ENCODE results near the gene TRIM60.
"Not testable (repeated sequence)": the region's sequence is repeated elsewhere in the genome, so short reads cannot be mapped to it uniquely, and the experiment has no call there.

Gene TRIM60

GRCh38 chr4:165031436-165032211 is at the start of gene TRIM60:
Gene TRIM60, plus strand, starts transcription at chr4:165031999. Its CDS starts 8,074 bp downstream, at chr4:165040073.
- DNase-seq, result no peak

GRCh38 chr4:164989471-164989870 is 42.3 kb upstream of the TRIM60 start:
- no peak for DNase-seq

DNA sequence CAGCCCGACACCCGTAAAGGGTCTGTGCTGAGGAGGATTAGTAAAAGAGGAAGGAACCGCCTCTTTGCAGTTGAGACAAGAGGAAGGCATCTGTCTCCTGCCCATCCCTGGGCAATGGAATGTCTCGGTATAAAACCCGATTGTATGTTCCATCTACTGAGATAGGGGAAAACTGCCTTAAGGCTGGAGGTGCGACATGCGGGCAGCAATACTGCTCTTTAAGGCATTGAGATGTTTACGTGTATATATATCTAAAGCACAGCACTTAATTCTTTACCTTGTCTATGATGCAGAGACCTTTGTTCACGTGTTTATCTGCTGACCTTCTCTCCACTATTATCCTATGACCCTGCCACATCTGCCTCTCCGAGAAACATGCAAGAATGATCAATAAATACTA is 41.0 kb upstream of the TRIM60 start:
- not testable (repeated sequence) for DNase-seq

GRCh38 chr4:164996123-164996522 is 35.7 kb upstream of the TRIM60 start:
- DNase-seq, result not testable (repeated sequence)

GRCh38 chr4:164997324-164997723 is 34.5 kb upstream of the TRIM60 start:
- no peak for DNase-seq

DNA sequence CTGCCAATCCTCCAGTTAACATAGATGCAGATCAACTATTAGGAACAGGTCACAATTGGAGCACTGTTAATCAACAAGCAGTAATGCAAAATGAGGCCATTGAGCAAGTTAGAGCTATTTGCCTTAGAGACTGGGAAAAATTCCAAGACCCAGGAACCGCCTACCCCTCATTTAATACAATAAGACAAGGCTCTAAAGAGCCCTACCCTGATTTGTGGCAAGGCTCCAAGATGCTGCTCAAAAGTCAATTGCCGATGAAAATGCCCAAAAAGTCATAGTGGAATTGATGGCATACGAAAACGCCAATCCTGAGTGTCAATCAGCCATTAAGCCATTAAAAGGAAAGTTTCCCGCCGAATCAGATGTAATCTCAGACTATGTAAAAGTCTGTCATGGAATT is 33.9 kb upstream of the TRIM60 start:
- DNase-seq, result no peak

DNA sequence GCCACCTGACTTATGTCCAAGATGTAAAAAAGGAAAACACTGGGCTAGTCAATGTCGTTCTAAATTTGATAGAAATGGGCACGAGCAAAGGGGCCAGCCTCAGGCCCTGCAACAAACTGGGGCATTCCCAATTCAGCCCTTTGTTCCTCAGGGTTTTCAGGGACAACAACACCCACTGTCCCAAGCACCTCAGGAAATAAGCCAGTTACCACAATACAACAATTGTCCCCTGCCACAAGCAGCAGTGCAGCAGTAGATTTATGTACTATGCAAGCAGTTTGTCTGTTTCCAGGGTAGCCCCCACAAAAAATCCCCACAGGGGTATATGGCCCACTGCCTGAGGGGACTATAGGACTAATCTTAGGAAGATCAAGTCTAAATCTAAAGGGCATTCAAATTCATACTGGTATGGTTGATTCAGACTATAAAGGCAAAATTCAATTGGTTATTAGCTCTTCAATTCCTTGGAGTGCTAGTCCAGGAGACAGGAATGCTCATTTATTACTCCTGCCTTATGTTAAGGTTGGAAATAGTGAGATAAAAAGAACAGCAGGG is 33.2 kb upstream of the TRIM60 start:
- DNase-seq, result not testable (repeated sequence)

DNA sequence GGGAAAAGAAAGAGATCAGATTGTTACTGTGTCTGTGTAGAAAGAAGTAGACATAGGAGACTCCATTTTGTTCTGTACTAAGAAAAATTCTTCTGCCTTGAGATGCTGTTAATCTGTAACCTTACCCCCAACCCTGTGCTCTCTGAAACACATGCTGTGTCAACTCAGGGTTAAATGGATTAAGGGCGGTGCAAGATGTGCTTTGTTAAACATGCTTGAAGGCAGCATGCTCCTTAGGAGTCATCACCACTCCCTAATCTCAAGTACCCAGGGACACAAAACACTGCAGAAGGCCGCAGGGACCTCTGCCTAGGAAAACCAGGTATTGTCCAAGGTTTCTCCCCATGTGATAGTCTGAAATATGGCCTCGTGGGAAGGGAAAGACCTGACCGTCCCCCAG is 29.8 kb upstream of the TRIM60 start:
- not testable (repeated sequence) for DNase-seq

GRCh38 chr4:165005352-165005925 is 26.4 kb upstream of the TRIM60 start:
- no peak for DNase-seq

DNA sequence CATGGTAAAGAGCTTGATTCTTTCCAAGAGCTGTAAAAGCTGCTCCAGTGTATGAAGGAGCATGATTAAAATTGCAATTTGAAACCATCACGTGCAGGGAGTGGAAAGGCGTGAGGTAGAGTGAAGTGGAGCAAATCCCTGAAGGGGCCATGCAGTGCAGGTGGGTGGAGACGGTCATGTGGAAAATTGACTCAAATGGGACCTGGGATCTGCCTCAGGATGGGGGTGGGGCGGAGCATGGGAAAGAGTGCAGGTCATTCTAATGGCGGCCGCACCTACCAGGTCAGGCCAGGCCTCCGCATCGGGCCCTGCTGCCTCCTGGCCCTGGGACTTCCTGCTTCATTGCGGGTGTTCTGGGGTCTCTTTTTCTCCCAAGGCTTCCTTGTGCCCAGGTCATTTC is 25.3 kb upstream of the TRIM60 start:
- DNase-seq, result no peak

DNA sequence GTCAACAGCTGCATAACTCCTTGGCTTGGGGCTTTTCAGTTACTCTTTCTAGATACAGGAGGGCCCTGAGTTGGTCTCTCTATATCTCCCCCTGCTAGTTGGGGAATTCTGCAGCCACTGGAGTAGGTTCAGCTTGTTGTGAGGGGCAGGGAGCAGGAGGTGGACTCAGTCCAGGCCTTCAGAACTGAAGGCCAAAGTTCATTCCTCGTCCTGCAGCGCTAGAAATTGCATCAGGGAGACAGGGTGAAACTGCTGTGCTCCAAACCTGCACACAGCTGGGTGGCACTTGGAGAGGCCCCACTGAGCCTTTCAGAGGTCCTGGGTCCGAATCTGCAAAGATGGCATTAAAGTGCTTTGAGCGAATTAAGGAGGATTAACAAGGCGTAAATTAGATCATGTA is 24.9 kb upstream of the TRIM60 start:
- no peak for DNase-seq

- no peak for DNase-seq
Measured at GRCh38 chr4:165009493-165010227, 22.1 kb upstream of the TRIM60 start.

DNA sequence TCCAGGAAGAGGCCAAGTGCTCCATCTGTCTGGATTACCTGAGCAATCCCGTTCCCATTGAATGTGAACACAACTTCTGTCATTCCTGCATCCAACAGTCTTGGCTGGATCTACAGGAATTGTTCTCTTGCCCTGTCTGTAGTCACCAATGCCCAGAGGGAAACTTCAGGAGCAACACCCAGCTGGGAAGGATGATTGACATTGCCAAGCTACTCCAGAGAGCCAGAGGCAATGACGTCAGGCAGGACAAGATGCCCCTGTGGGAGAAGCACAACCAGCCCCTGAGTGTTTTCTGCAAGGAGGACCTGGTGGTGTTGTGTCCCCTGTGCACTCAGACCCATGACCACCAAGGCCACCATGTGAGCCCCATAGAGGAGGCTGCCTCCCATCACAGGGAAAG is 21.3 kb upstream of the TRIM60 start:
- no peak for DNase-seq

- no peak for DNase-seq
Measured at GRCh38 chr4:165010991-165011390, 20.8 kb upstream of the TRIM60 start.

GRCh38 chr4:165011403-165011802 is 20.4 kb upstream of the TRIM60 start:
- DNase-seq, result no peak

DNA sequence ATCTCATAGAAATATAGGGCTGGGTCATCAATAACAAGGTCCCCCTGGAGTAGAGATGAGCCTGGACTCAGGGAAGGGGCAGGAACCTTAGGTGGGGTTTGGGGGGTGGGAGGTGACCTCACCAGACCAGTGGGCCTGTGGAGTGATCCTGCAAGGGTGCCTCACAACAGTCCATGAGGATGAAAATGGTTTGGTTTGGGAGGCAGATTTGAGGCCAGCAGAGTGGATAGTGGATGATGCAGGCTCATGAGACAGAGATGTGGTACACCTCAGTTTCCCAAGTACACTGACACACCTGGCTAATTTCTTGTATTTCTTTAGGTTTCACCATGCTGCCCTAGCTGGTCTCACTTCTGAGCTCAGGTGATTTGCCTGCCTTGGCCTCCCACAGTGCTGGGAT is 18.1 kb upstream of the TRIM60 start:
- no peak for DNase-seq

GRCh38 chr4:165016971-165017370 is 14.8 kb upstream of the TRIM60 start:
- DNase-seq, result no peak

DNA sequence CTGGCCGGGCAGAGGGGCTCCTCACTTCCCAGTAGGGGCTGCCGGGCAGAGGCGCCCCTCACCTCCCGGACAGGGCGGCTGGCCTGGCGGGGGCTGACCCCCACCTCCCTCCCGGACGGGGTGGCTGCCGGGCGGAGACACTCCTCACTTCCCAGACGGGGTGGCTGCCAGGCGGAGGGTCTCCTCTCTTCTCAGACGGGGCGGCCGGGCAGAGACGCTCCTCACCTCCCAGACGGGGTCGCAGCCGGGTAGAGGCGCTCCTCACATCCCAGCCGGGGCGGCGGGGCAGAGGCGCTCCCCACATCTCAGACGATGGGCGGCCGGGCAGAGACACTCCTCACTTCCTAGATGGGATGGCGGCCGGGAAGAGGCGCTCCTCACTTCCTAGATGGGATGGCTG is 11.8 kb upstream of the TRIM60 start:
- not testable (repeated sequence) for DNase-seq

DNA sequence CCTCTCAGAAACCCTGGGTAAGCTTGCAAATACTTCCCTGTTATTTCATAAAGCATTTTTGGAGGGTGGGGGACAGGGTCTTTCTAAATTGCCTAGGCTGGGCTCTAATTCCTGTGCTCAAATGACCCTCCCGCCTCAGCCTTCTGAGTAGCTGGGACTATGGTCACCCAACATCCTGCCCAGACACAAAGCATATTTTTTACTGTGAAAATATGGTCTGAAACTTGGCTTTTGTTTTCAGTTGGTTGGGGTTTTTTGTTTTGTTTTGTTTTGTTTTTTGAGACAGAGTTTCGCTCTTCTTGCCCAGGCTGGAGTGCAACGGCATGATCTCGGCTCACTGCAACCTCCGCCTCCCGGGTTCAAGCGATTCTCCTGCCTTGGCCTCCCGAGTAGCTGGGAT is 6.0 kb upstream of the TRIM60 start:
- not testable (repeated sequence) for DNase-seq

GRCh38 chr4:165027762-165028402 is 3.9 kb upstream of the TRIM60 start:
- DNase-seq, result no peak

DNA sequence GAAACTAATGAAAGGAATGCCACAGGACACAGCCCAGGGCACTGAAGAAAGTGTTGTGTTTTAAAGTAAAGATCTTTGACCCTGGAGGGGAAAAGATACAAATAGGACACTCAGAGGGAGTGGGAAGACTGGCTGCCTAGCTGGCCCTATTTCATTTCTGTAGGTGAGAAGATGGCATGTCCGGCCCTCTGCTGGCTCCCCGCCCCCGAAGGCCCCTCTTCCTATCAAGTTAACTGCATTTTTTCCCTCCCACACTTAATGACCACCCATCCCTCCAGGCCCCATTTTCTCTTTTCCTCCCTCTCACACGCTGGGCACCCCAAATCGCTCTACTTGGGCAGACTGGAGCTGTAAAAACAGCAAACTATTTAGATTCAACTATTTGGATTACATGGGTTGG is 16.4 kb downstream of the TRIM60 start:
- no peak for DNase-seq

- no peak for DNase-seq
Measured at GRCh38 chr4:165052627-165053026, 20.8 kb downstream of the TRIM60 start.

DNA sequence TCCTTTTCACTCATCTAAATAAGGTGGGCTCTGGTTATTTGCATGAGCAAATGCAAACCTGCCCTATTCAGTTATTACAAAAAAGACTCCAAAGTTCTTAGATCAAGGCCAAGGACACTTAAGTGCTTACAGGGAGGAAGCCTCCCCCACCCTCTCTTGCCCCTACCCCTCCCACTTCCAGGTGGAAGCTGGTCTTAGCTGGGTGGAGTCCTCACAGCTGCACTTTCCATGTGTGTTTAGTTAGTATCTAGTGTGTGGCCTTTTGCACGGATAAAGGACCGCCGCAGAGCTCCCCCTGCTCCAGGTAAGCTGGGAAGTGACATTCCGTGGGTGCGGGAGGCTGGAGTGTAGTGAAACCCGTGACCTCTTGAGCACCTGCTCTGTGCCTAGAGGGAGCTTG is 21.8 kb downstream of the TRIM60 start, which contains the start of gene TRIM75:
Gene TRIM75, plus strand, starts transcription at position 222 of the 400 bp plus-strand sequence. CDS start 5,282 bp downstream, outside the sequence.
- DNase-seq, result no peak

Data from activated T-cell treated with anti-CD3 and anti-CD28 coated beads, Interleukin-2, amount 50 U/mL, for 48 hours (primary cell).